ENCODE measurements around the gene LIN28A. TPM values are rescaled to one million over a fixed set of nuclear protein-coding genes. Genes with fewer than 3 reads are reported as not detected.

The LIN28A gene
- total and polyA plus RNA-seq, 2 experiments from 2014 or later = 604 to 1,571 TPM

DNA sequence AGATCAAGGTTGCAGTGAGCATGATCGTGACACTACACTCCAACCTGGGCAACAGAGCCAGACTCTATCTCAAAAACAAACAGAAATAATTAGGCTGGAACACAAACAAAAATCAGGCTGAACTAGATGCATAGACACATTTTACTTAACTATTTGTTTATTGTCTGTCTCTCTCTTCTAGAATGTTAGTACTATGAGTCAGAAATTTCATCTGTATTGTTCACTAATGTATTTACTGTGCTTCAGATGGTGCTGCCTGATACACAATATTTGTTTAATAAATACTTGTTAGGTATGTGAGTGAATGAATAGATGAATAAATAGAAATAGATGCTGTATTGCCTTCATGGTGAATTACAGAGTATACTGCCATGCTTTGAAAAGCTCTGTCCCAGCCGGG lies 6.0 kb upstream of the LIN28A start:
- H3K4me1 Mint-ChIP-seq = peaks cover 14% of the 10 kb centered on the region
- DNase-seq (ENCODE audit: low spot score) (no peak), ATAC-seq (no peak)
- H3K27me3 ChIP-seq (ENCODE audit: insufficient read depth) = no peaks in the 10 kb centered on the region
- no peak overlapping the region for H3K4me2 ChIP-seq
- no peaks in the 10 kb centered on the region for H3K9me3 Mint-ChIP-seq
- no peak for TF ChIP-seq EZH2phosphoT487 (IDR thresholded peaks at IDR 0.05; ENCODE audit: unreplicated experiment)
- TF ChIP-seq STAT1 (IDR thresholded peaks at IDR 0.05; ENCODE audit: unreplicated experiment) = no peak
- TF ChIP-seq ZNF114 (CRISPR knock-in tag; IDR thresholded peaks at IDR 0.05) = no peak
- TF ChIP-seq, protein P1, sequence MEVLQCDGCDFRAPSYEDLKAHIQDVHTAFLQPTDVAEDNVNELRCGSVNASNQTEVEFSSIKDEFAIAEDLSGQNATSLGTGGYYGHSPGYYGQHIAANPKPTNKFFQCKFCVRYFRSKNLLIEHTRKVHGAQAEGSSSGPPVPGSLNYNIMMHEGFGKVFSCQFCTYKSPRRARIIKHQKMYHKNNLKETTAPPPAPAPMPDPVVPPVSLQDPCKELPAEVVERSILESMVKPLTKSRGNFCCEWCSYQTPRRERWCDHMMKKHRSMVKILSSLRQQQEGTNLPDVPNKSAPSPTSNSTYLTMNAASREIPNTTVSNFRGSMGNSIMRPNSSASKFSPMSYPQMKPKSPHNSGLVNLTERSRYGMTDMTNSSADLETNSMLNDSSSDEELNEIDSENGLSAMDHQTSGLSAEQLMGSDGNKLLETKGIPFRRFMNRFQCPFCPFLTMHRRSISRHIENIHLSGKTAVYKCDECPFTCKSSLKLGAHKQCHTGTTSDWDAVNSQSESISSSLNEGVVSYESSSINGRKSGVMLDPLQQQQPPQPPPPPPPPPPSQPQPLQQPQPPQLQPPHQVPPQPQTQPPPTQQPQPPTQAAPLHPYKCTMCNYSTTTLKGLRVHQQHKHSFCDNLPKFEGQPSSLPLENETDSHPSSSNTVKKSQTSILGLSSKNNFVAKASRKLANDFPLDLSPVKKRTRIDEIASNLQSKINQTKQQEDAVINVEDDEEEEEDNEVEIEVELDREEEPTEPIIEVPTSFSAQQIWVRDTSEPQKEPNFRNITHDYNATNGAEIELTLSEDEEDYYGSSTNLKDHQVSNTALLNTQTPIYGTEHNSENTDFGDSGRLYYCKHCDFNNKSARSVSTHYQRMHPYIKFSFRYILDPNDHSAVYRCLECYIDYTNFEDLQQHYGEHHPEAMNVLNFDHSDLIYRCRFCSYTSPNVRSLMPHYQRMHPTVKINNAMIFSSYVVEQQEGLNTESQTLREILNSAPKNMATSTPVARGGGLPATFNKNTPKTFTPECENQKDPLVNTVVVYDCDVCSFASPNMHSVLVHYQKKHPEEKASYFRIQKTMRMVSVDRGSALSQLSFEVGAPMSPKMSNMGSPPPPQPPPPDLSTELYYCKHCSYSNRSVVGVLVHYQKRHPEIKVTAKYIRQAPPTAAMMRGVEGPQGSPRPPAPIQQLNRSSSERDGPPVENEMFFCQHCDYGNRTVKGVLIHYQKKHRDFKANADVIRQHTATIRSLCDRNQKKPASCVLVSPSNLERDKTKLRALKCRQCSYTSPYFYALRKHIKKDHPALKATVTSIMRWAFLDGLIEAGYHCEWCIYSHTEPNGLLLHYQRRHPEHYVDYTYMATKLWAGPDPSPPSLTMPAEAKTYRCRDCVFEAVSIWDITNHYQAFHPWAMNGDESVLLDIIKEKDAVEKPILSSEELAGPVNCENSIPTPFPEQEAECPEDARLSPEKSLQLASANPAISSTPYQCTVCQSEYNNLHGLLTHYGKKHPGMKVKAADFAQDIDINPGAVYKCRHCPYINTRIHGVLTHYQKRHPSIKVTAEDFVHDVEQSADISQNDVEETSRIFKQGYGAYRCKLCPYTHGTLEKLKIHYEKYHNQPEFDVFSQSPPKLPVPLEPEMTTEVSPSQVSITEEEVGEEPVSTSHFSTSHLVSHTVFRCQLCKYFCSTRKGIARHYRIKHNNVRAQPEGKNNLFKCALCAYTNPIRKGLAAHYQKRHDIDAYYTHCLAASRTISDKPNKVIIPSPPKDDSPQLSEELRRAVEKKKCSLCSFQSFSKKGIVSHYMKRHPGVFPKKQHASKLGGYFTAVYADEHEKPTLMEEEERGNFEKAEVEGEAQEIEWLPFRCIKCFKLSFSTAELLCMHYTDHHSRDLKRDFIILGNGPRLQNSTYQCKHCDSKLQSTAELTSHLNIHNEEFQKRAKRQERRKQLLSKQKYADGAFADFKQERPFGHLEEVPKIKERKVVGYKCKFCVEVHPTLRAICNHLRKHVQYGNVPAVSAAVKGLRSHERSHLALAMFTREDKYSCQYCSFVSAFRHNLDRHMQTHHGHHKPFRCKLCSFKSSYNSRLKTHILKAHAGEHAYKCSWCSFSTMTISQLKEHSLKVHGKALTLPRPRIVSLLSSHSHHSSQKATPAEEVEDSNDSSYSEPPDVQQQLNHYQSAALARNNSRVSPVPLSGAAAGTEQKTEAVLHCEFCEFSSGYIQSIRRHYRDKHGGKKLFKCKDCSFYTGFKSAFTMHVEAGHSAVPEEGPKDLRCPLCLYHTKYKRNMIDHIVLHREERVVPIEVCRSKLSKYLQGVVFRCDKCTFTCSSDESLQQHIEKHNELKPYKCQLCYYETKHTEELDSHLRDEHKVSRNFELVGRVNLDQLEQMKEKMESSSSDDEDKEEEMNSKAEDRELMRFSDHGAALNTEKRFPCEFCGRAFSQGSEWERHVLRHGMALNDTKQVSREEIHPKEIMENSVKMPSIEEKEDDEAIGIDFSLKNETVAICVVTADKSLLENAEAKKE (CRISPR knock-in tag; IDR thresholded peaks at IDR 0.05) = no peak
- no peak for TF ChIP-seq POLR2AphosphoS5 (IDR thresholded peaks at IDR 0.05; ENCODE audit: low read depth)
- TF ChIP-seq, protein P2, sequence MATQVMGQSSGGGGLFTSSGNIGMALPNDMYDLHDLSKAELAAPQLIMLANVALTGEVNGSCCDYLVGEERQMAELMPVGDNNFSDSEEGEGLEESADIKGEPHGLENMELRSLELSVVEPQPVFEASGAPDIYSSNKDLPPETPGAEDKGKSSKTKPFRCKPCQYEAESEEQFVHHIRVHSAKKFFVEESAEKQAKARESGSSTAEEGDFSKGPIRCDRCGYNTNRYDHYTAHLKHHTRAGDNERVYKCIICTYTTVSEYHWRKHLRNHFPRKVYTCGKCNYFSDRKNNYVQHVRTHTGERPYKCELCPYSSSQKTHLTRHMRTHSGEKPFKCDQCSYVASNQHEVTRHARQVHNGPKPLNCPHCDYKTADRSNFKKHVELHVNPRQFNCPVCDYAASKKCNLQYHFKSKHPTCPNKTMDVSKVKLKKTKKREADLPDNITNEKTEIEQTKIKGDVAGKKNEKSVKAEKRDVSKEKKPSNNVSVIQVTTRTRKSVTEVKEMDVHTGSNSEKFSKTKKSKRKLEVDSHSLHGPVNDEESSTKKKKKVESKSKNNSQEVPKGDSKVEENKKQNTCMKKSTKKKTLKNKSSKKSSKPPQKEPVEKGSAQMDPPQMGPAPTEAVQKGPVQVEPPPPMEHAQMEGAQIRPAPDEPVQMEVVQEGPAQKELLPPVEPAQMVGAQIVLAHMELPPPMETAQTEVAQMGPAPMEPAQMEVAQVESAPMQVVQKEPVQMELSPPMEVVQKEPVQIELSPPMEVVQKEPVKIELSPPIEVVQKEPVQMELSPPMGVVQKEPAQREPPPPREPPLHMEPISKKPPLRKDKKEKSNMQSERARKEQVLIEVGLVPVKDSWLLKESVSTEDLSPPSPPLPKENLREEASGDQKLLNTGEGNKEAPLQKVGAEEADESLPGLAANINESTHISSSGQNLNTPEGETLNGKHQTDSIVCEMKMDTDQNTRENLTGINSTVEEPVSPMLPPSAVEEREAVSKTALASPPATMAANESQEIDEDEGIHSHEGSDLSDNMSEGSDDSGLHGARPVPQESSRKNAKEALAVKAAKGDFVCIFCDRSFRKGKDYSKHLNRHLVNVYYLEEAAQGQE (IDR thresholded peaks at IDR 0.05; ENCODE audit: unreplicated experiment) = no peak
- TF ChIP-seq NANOG (IDR thresholded peaks at IDR 0.05; ENCODE audit: borderline replicate concordance) = no peak
- no peak for TF ChIP-seq ZNF331 (CRISPR knock-in tag; IDR thresholded peaks at IDR 0.05; ENCODE audit: low read depth)
- TF ChIP-seq, protein P3, sequence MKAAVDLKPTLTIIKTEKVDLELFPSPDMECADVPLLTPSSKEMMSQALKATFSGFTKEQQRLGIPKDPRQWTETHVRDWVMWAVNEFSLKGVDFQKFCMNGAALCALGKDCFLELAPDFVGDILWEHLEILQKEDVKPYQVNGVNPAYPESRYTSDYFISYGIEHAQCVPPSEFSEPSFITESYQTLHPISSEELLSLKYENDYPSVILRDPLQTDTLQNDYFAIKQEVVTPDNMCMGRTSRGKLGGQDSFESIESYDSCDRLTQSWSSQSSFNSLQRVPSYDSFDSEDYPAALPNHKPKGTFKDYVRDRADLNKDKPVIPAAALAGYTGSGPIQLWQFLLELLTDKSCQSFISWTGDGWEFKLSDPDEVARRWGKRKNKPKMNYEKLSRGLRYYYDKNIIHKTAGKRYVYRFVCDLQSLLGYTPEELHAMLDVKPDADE (IDR thresholded peaks at IDR 0.05) = no peak
- TF ChIP-seq CREB1 (CRISPR knock-in tag; IDR thresholded peaks at IDR 0.05; ENCODE audit: low read depth) = no peak
- TF ChIP-seq, protein P4, sequence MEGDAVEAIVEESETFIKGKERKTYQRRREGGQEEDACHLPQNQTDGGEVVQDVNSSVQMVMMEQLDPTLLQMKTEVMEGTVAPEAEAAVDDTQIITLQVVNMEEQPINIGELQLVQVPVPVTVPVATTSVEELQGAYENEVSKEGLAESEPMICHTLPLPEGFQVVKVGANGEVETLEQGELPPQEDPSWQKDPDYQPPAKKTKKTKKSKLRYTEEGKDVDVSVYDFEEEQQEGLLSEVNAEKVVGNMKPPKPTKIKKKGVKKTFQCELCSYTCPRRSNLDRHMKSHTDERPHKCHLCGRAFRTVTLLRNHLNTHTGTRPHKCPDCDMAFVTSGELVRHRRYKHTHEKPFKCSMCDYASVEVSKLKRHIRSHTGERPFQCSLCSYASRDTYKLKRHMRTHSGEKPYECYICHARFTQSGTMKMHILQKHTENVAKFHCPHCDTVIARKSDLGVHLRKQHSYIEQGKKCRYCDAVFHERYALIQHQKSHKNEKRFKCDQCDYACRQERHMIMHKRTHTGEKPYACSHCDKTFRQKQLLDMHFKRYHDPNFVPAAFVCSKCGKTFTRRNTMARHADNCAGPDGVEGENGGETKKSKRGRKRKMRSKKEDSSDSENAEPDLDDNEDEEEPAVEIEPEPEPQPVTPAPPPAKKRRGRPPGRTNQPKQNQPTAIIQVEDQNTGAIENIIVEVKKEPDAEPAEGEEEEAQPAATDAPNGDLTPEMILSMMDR (conservative IDR thresholded peaks at IDR 0.05; ENCODE audit: low read depth in 2 of 2) = no peak
- TF ChIP-seq JUNB (IDR thresholded peaks at IDR 0.05; ENCODE audit: unreplicated experiment) = no peak
- no peak for TF ChIP-seq EZH2 (IDR thresholded peaks at IDR 0.05; ENCODE audit: low read depth, unreplicated experiment)
- H4K20me1 ChIP-seq (replicated peaks; ENCODE audit: insufficient read depth) = peaks cover 2% of the 10 kb centered on the region; the same call in 1 of the 2 replicates
- H3K36me3 ChIP-seq (ENCODE audit: insufficient read depth) = no peaks in the 10 kb centered on the region
- no peak overlapping the region for H3K4me3 Mint-ChIP-seq
- H3K4me1 ChIP-seq (ENCODE audit: insufficient read depth) = peaks cover 7% of the 10 kb centered on the region
- no peak overlapping the region for H3K27ac ChIP-seq (ENCODE audit: low read depth)
- H3K36me3 Mint-ChIP-seq (ENCODE audit: low read depth) = no peaks in the 10 kb centered on the region
- no peaks in the 10 kb centered on the region for H3K9me2 ChIP-seq (ENCODE audit: insufficient read depth)
- no peak overlapping the region for H3K27ac Mint-ChIP-seq
- H3K79me2 ChIP-seq (replicated peaks; ENCODE audit: insufficient read depth) = no peaks in the 10 kb centered on the region
- peaks cover 17% of the 10 kb centered on the region for H3K27me3 Mint-ChIP-seq (ENCODE audit: insufficient read depth, low read depth, poor library complexity)
- H3F3A ChIP-seq (replicated peaks; ENCODE audit: low read depth) = peaks cover 2% of the 10 kb centered on the region
- H2AFZ ChIP-seq = no peak overlapping the region
- no peak overlapping the region for H3K4me3 ChIP-seq

Data from GM23338 (cell line).